ENCODE data around the gene TBC1D16.
"Not testable (repeated sequence)": the region's sequence is repeated elsewhere in the genome, so short reads cannot be mapped to it uniquely, and the experiment has no call there.

TBC1D16 gene

DNA sequence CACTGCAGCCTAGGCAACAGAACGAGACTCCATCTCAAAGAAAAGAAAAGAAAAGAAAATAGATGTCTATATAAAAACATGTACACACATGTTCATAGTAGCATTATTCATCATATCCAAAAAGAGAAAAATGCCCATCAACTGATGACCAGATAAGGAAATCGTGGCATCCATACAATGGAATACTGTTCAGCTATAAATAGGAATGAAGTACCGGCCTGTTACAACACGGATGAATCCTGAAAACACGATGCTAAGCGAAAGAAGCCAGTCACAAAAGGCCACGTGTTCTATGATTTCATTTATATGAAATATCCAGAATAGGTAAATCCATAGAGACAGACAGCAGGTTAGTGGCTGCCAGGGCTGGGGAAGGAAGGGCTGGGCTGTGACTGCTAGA, 65.8 kb downstream of the TBC1D16 start:
- FAIRE-seq: no peak
- DNase-seq (ENCODE audit: insufficient read length, low spot score): no peak
- no peak for TF ChIP-seq PAX5 (IDR thresholded peaks at IDR 0.05; ENCODE audit: insufficient read depth, low read length, severe bottlenecking)
- TF ChIP-seq SPI1 (IDR thresholded peaks at IDR 0.05; ENCODE audit: low read depth, low read length): no peak
- TF ChIP-seq POLR2A (IDR thresholded peaks at IDR 0.05; ENCODE audit: low read depth, low read length): no peak
- no peak for TF ChIP-seq TAF1 (IDR thresholded peaks at IDR 0.05; ENCODE audit: low read depth, low read length)
- no peak for TF ChIP-seq POU2F2 (IDR thresholded peaks at IDR 0.05; ENCODE audit: low read depth, low read length)
- no peak for TF ChIP-seq POLR2AphosphoS5 (IDR thresholded peaks at IDR 0.05; ENCODE audit: low read depth, low read length)

DNA sequence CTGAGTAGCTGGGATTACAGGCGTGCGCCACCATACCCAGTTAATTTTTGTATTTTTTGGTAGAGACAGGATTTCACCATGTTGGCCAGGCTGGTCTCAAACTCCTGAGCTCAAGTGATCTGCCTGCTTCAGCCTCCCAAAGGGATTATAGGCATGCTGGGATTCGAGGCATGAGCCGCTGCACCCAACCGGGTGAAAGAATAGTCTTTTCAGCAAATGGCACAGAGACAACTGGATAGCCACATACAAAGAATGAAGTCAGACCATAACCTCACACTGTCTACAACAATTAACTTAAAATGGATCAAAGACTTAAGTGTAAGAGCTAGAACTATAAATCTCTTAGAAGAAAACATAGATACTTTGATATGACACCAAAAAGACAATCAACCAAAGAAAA, 67.6 kb downstream of the TBC1D16 start:
- DNase-seq (ENCODE audit: insufficient read length, low spot score) (no peak), FAIRE-seq (no peak)
- TF ChIP-seq POLR2A (IDR thresholded peaks at IDR 0.05; ENCODE audit: low read depth, low read length): no peak
- TF ChIP-seq SPI1 (IDR thresholded peaks at IDR 0.05; ENCODE audit: low read depth, low read length): no peak
- TF ChIP-seq POLR2AphosphoS5 (IDR thresholded peaks at IDR 0.05; ENCODE audit: low read depth, low read length): no peak
- TF ChIP-seq POU2F2 (IDR thresholded peaks at IDR 0.05; ENCODE audit: low read depth, low read length): no peak
- TF ChIP-seq TAF1 (IDR thresholded peaks at IDR 0.05; ENCODE audit: low read depth, low read length): no peak
- TF ChIP-seq PAX5 (IDR thresholded peaks at IDR 0.05; ENCODE audit: insufficient read depth, low read length, severe bottlenecking): no peak

DNA sequence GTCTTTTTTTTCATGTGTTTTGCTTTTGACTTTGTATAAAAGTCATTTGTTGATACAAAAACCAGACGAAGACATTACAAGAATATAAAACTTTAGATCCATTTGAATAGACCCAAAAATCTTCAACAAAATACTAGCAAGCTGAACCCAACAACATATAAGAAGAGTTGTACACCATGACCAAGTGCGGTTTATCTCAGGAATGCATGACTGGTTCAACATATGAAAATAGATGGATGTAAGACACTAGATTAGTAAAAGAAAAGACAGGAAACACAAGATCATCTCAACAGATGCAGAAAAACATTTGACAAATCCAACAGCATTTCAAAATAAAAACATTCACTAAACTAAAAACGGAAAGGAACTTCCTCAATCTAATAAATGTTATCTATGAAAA, 69.0 kb downstream of the TBC1D16 start:
- DNase-seq (ENCODE audit: insufficient read length, low spot score) (no peak), FAIRE-seq (no peak)
- TF ChIP-seq POLR2AphosphoS5 (IDR thresholded peaks at IDR 0.05; ENCODE audit: low read depth, low read length) (no peak), POLR2A (IDR thresholded peaks at IDR 0.05; ENCODE audit: low read depth, low read length) (no peak), PAX5 (IDR thresholded peaks at IDR 0.05; ENCODE audit: insufficient read depth, low read length, severe bottlenecking) (no peak), TAF1 (IDR thresholded peaks at IDR 0.05; ENCODE audit: low read depth, low read length) (no peak), SPI1 (IDR thresholded peaks at IDR 0.05; ENCODE audit: low read depth, low read length) (no peak), POU2F2 (IDR thresholded peaks at IDR 0.05; ENCODE audit: low read depth, low read length) (no peak)

DNA sequence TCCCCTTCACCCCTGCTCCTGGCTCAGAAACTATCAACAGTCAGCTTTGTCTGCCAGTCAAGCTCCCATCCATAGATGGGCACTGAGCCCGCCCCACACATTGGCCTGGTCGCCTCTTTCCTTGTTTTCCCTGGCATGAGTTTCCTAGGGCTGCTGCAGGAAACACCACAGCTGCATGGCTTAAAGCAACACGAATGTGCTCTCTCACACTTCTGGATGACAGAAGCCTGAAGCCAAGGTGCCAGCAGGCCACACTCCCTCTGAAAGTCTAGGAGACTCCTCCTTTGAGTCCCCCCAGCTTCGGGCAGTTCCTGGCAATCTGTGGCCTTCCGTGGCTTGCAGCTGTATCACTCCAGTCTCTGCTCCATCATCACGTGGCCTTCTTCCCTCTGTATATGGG, 69.9 kb downstream of the TBC1D16 start:
- FAIRE-seq (no peak), DNase-seq (ENCODE audit: insufficient read length, low spot score) (no peak)
- TF ChIP-seq POLR2AphosphoS5 (IDR thresholded peaks at IDR 0.05; ENCODE audit: low read depth, low read length): no peak
- no peak for TF ChIP-seq POLR2A (IDR thresholded peaks at IDR 0.05; ENCODE audit: low read depth, low read length)
- no peak for TF ChIP-seq TAF1 (IDR thresholded peaks at IDR 0.05; ENCODE audit: low read depth, low read length)
- TF ChIP-seq POU2F2 (IDR thresholded peaks at IDR 0.05; ENCODE audit: low read depth, low read length): no peak
- TF ChIP-seq SPI1 (IDR thresholded peaks at IDR 0.05; ENCODE audit: low read depth, low read length): no peak

DNA sequence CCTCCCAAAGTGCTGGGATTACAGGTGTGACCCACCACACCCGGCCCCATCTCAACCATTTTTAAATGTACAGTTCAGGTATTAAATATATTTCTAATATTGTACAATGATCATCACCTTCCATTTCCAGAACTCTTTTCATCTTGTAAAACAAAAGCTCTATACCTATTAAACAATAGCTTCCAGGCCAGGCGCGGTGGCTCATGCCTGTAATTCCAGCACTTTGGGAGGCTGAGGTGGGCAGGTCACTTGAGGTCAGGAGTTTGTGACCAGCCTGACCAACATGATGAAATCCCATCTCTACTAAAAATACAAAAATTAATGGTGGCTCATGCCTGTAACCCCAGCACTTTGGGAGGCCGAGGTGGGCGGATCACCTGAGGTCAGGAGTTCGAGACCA, 73.2 kb downstream of the TBC1D16 start:
- not testable (repeated sequence) for FAIRE-seq; DNase-seq (ENCODE audit: insufficient read length, low spot score)

DNA sequence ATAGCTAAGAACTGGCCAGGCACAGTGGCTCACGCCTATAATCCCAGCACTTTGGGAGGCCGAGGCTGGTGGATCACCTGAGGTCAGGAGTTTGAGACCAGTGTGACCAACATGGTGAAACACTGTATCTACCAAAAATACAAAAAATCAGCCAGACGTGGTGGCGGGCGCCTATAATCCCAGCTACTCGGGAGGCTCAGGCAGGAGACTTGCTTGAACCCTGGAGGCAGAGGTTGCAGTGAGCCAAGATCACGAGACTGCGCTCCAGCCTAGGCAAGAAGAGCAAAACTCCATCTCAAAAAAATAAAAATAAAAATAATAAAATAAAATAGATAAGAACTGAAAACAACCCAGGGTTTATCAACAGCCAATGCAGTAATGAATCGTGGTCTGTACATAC, 74.1 kb downstream of the TBC1D16 start:
- FAIRE-seq; DNase-seq (ENCODE audit: insufficient read length, low spot score): not testable (repeated sequence)

DNA sequence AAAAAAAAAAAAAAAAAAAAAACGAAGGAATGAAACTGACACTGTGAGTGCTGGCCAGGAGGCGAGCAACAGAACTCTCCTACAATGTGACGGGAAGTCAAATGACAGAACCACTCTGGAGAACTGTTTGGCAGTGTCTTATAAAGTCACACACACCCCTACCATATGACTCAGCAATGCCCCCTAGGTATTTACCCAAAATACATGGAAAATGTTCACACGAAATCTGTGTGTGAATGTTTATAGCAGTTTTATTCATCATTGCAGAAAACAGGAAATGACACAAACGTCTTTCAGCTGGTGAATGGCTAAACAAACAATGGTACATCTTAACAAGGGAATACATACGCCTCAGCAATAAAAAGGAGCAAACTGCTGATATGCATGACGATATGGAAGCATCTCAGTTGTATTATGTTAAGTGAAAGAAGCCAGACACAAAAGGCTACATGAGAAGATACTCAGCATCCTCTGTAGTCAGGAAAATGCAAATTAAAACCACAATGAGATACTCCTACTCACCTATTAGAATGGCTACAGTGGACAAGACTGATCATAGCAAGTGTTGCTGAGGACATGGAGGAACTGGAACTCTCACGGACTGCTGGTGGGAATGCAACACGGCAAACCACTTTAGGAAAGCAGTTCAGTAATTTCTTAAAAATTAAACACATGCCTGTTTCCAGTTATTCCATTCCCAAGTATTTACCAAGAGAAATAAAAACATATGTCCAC, 74.7 kb downstream of the TBC1D16 start:
- FAIRE-seq (no peak), DNase-seq (ENCODE audit: insufficient read length, low spot score) (no peak)
- TF ChIP-seq PAX5 (IDR thresholded peaks at IDR 0.05; ENCODE audit: insufficient read depth, low read length, severe bottlenecking): no peak
- no peak for TF ChIP-seq SPI1 (IDR thresholded peaks at IDR 0.05; ENCODE audit: low read depth, low read length)

DNA sequence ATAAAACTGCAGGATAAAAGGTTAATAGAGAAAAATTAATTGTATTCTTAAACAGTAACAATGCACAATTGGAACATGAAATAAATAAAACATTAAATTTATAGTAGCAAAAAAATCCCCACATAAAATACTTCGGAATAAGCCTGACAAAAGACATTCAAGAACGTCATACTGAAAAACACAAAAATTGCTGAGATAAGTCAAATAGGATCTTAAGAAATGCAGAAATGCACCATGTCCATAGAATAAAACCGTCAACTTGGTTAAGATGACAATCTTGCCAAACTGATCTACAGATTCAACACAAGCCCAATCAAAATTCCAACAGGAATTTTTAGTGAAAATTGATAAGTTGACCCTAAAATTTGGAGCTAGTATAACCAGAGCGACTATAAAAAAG, 76.6 kb downstream of the TBC1D16 start:
- no peak for FAIRE-seq
- no peak for DNase-seq (ENCODE audit: insufficient read length, low spot score)
- TF ChIP-seq POLR2AphosphoS5 (IDR thresholded peaks at IDR 0.05; ENCODE audit: low read depth, low read length) (no peak), POU2F2 (IDR thresholded peaks at IDR 0.05; ENCODE audit: low read depth, low read length) (no peak), POLR2A (IDR thresholded peaks at IDR 0.05; ENCODE audit: low read depth, low read length) (no peak)

DNA sequence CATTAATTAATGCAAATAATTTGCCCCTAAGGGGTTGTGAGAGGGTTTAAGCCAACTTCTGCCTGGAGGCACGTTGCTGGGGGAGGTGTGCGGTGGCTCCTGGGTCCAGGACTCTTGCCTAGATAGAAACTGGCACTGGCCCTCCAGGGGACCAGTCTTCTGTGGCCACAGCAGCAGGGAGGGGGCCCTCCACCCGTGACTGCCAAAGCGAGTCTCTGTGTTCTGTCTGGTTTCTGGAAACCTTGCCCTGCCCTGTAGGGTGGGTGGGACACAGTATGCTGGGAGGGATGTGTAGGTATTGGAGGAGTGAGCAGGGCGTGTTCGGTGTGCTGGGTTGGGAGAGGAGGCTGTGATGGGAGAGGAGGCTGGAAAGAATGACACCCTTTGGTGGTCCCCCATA, 78.8 kb downstream of the TBC1D16 start:
- no peak for DNase-seq (ENCODE audit: insufficient read length, low spot score)
- no peak for FAIRE-seq
- TF ChIP-seq TAF1 (IDR thresholded peaks at IDR 0.05; ENCODE audit: low read depth, low read length) (no peak), PAX5 (IDR thresholded peaks at IDR 0.05; ENCODE audit: insufficient read depth, low read length, severe bottlenecking) (no peak), POU2F2 (IDR thresholded peaks at IDR 0.05; ENCODE audit: low read depth, low read length) (no peak), SPI1 (IDR thresholded peaks at IDR 0.05; ENCODE audit: low read depth, low read length) (no peak), POLR2A (IDR thresholded peaks at IDR 0.05; ENCODE audit: low read depth, low read length) (no peak), POLR2AphosphoS5 (IDR thresholded peaks at IDR 0.05; ENCODE audit: low read depth, low read length) (no peak)

DNA sequence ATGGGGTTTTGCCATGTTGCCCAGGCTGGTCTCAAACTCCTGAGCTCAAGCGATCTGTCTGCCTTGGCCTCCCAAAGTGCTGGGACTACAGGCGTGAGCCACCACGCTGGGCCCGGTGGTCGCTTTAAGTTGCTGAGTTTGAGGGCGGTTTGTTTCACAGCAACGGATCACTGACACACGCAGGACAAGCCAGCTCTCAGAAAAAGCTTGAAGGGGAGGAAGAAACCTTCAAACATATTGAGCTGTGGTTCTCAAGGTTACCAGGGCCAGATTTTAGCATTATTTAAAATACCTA, 79.3 kb downstream of the TBC1D16 start:
- not testable (repeated sequence) for DNase-seq (ENCODE audit: insufficient read length, low spot score); FAIRE-seq

DNA sequence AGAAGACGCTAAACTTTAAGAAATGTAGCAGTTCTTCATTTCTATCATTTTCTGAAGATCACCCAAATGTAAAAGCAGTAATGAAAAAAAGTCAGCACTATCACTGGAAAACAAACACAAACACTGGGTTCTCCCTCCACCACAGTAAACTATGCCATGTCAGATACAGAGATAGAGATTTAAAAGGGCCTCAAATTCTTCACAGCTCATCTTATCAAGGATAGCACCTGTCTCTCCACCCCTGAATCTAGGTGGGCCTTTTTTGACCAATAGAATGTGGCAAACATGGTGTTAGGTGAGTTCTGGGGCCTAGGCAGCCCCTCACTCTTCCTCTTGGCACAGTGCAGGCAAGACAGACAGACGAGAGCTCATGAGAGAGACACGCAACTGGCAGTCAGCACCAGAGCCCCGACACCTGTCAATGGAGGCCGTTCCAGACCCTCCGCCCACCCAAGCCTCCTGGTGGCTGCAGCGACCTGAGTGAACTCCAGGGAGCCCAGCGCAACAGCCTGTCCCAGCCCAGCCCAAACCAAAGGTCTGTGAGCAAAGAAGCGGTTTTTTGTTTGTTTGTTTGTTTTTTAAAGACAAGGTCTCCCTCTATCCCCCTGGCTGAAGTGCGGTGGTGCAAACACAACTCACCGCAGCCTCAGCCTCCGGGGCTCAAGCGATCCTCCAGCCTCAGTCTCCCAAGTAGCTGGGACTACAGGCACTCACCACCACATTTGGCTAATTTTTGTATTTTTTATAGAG, 79.8 kb downstream of the TBC1D16 start:
- DNase-seq (ENCODE audit: insufficient read length, low spot score) (no peak), FAIRE-seq (no peak)
- TF ChIP-seq POU2F2 (IDR thresholded peaks at IDR 0.05; ENCODE audit: low read depth, low read length): no peak

All from GM12891 (cell line).